Body of pancreas (tissue), 4 donors: ENCODE results near the gene ETFA. TPM values are rescaled to one million over a fixed set of nuclear protein-coding genes. Genes with fewer than 3 reads are reported as not detected.
A peak's percentile ranks its signal among the peaks of the same experiment; 100 is the strongest.

Experiments used
- ATAC-seq: fragments of 150-250 bp; one replicate; pipeline ENCODE4 v1.9.1; 2016
- DNase-seq, 4 donors: peaks; one replicate each; pipeline ENCODE4 v3.0.0-alpha.2; 2019
- H3K27ac ChIP-seq, 4 donors: fragments of 200-600 bp; sonication (generic); 1 replicate in 3 of 4; 2 replicates in 1 of 4; pipeline versions ENCODE4 v1.5.1 to v1.6.1; 2016 to 2019; ENCODE audit warnings: mild to moderate bottlenecking in 1 of 4, mixed read lengths in 1 of 4, moderate library complexity in 1 of 4
- H3K27me3 ChIP-seq, 2 donors: fragments of 200-600 bp; sonication (generic); one replicate each; pipeline ENCODE4 v1.6.0; 2016; ENCODE audit warnings: mild to moderate bottlenecking in 1 of 2
- H3K36me3 ChIP-seq, 2 donors: fragments of 200-600 bp; sonication (generic); replicated peaks in 1 of 2; 2 replicates each; pipeline ENCODE4 v1.5.1; 2016; ENCODE audit warnings: low read depth in 2 of 2; ENCODE audit not compliant: insufficient read depth in 1 of 2
- H3K4me1 ChIP-seq: fragments of 200-600 bp; sonication (generic); one replicate; pipeline ENCODE4 v1.6.0; 2016
- H3K4me3 ChIP-seq, 2 donors: fragments of 200-600 bp; sonication (generic); 1 replicate in 1 of 2; 2 replicates in 1 of 2; pipeline ENCODE4 v1.5.1; 2016 to 2019
- H3K9me3 ChIP-seq, 3 donors: fragments of 200-600 bp; sonication (generic); 1 replicate in 2 of 3; 2 replicates in 1 of 3; pipeline ENCODE4 v1.5.1; 2016
- CTCF ChIP-seq, 7 experiments: fragments of 450-650 bp in 4 of 7; fragments of 200-600 bp in 3 of 7; sonication (generic) in 3 of 7; IDR thresholded peaks; one replicate each; pipeline ENCODE4 v1.5.1; 2016 to 2019; ENCODE audit warnings: antibody characterized with exemption in 7 of 7
- POLR2A ChIP-seq, 3 donors: fragments of 450-650 bp; IDR thresholded peaks; one replicate each; pipeline ENCODE4 v1.6.1; 2016; ENCODE audit warnings: antibody characterized with exemption in 3 of 3, mild to moderate bottlenecking in 2 of 3
- WGBS, 2 donors: methylation state at CpG; one replicate each; pipeline ENCODE4 v1.1.5; 2017; 5-methylcytosine and 5-hydroxymethylcytosine counted together
- intact Hi-C: fragments of 100-400 bp; cut with DNase I; formaldehyde crosslinking; loops from one replicate; pipeline ENCODE4 v1.15.1; 2023
- total RNA-seq, 2 donors: library from RNA; depleted of rRNA; stranded (reverse); fragments of >200 nt; gene quantifications; one replicate each; pipeline ENCODE4 v1.1.0, GENCODE V29; 2016

Gene ETFA
- total RNA-seq, 2 donors from 2014 or later, result 38.6 to 62.8 TPM

DNA sequence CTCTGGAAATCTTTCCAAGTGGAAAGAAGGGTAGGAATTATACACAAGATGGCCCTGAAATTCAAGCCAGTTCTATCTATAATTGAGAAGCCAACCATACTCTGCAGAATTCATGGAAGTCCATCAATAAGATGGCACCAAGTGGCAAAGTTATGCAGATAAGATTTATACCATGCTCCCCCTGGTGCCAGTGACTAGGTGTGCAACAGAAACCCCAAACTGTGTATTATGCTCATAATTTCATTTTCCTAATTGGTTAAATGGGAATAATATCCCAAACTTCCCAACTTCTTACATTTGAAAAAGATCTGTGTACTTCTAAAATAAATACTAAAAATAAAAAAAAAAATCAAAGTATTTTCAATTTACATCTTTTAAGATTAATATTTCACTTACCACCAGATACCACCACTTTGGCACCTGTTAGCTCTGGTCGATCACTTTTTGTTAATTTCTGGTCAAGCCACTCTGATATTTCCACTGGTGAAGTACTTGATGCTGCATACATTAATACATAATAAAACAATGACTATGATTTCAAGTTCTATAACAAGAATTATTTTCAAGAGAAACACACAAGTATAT, 25.9 kb downstream of the ETFA start:
- Histone ChIP-seq H3K36me3 (peaks cover 0 to 14% of the 10 kb centered on the region in 2 donors), H3K27ac (no peak overlapping the region), H3K4me1 (no peaks in the 10 kb centered on the region), H3K9me3 (no peaks in the 10 kb centered on the region), H3K27me3 (no peaks in the 10 kb centered on the region), H3K4me3 (no peak overlapping the region)
- WGBS, 2 donors, result 90 to 100% methylated on average over 1 of the region's 1 CpG
- intact Hi-C loops, result no loop called here
- DNase-seq (no peak), ATAC-seq (no peak)
- TF ChIP-seq POLR2A (IDR thresholded peaks at IDR 0.05) (no peak), CTCF (IDR thresholded peaks at IDR 0.05) (peak in 6 of 7 experiments; percentile 6 to 36 (median 20))

DNA sequence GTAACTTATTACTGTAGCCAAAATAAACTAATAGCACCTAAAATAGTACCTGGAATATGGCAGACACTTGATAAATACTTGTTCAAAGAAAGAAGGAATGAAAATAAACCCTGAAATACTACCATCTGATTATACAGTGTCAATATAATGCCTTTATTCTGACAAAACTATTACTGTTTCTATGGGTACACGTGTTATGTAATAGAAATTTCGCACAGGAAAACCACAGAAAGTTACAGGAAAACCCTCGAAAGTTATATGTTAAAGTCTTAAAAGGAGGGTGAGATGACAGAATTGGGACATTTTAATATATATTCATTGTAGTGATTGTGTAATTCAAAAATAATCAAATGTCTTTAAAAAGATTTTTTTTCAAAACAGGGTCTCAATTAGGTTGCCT, 28.8 kb downstream of the ETFA start:
- intact Hi-C loops, result no loop called here
- DNase-seq, result no peak
- 48 to 54% methylated on average over 3 of the region's 3 CpGs for WGBS, 2 donors
- Histone ChIP-seq H3K36me3 (peaks cover 0 to 16% of the 10 kb centered on the region in 2 donors), H3K9me3 (no peaks in the 10 kb centered on the region), H3K4me1 (no peaks in the 10 kb centered on the region), H3K27ac (no peak overlapping the region), H3K4me3 (no peak overlapping the region), H3K27me3 (no peaks in the 10 kb centered on the region)
- ATAC-seq, result no peak
- TF ChIP-seq CTCF (IDR thresholded peaks at IDR 0.05), result no peak
- TF ChIP-seq POLR2A (IDR thresholded peaks at IDR 0.05), result no peak

DNA sequence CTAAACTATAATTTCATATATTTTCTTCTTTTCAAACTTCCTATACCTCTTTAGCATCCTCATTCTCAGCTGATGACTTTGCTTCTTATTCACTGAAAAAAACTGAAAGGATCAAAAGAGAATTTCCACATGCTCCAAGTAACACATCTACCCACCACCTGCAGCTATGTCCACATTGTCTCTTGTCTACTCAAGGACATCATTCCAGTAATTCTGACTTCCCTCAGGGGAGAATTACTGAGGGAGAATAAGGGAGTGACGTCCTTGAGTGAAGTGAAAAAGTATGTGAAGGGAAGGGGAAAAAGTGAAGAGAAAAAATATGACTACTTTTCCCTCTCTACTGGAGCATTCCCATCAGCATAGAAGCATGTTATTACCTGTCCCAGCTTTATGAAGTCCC, 32.6 kb downstream of the ETFA start:
- Histone ChIP-seq H3K27me3 (no peaks in the 10 kb centered on the region), H3K4me3 (no peak overlapping the region), H3K36me3 (peaks cover 0 to 8% of the 10 kb centered on the region in 2 donors), H3K9me3 (no peaks in the 10 kb centered on the region), H3K27ac (no peak overlapping the region), H3K4me1 (no peaks in the 10 kb centered on the region)
- intact Hi-C loops, result no loop called here
- no peak for TF ChIP-seq CTCF (IDR thresholded peaks at IDR 0.05)
- TF ChIP-seq POLR2A (IDR thresholded peaks at IDR 0.05), result no peak
- DNase-seq, result no peak
- ATAC-seq, result no peak
- 88 to 94% methylated on average over 1 of the region's 1 CpG for WGBS, 2 donors

DNA sequence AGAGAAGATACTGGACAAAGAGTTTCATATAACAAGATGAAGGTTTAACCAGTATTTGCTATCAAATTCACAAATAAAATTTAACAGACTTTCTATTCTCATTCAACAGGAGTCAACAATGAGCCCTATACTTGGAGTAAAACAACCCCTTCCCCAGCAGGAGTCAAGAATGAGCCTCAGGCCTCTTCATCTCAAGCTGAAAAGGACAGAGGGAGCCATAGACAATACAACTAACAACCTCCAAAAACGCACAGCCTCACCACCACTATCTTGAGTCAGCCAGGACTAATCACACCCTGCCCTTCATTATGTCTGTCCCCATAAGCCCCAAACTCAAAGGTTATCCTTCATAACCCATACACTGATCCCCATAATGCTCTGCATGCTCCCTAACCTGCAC, 36.4 kb downstream of the ETFA start:
- H3K9me3 ChIP-seq, result no peaks in the 10 kb centered on the region
- WGBS, 2 donors, result 89 to 91% methylated on average over 1 of the region's 1 CpG
- H3K4me1 ChIP-seq, result no peaks in the 10 kb centered on the region
- TF ChIP-seq CTCF (IDR thresholded peaks at IDR 0.05), result no peak
- no peak for TF ChIP-seq POLR2A (IDR thresholded peaks at IDR 0.05)
- DNase-seq (no peak), ATAC-seq (no peak)
- peaks cover 5 to 13% of the 10 kb centered on the region in 2 donors for H3K36me3 ChIP-seq
- no peak overlapping the region for H3K4me3 ChIP-seq
- H3K27ac ChIP-seq, result no peak overlapping the region
- intact Hi-C loops, result no loop called here
- no peaks in the 10 kb centered on the region for H3K27me3 ChIP-seq

DNA sequence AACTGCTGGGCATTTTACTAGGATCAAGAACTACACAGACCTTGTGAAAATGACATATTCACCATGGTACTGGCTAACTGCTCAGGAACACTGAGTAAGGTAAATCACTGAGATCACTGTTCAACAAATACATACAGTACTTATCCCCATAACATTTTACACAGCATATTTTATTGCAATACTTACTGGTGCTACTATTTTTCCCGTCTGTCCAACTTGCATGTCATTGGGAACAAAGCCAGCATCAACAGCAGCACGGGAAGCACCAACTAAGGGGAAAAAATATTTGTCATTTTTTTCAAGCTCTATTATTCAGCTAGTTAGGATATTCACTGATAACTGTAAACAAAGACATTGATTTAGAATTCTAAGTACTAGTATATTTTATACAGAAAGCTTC, 37.0 kb downstream of the ETFA start:
- H3K27me3 ChIP-seq, result no peaks in the 10 kb centered on the region
- 21 to 25% methylated on average over 2 of the region's 2 CpGs for WGBS, 2 donors
- ATAC-seq (no peak), DNase-seq (no peak)
- H3K9me3 ChIP-seq, result peaks cover 0 to 4% (median 0%) of the 10 kb centered on the region in 3 donors
- H3K4me1 ChIP-seq, result no peaks in the 10 kb centered on the region
- H3K4me3 ChIP-seq, result no peak overlapping the region
- intact Hi-C loops, result no loop called here
- TF ChIP-seq CTCF (IDR thresholded peaks at IDR 0.05) (no peak), POLR2A (IDR thresholded peaks at IDR 0.05) (no peak)
- H3K27ac ChIP-seq, result no peak overlapping the region
- H3K36me3 ChIP-seq, result peaks cover 5 to 14% of the 10 kb centered on the region in 2 donors
